Sigmoid colon (tissue), 4 donors: ENCODE results near the gene TMEM11.

ENCODE experiments used
- EP300 ChIP-seq, 4 donors: sonication (generic); formaldehyde crosslinking; IDR thresholded peaks; one replicate each; pipeline ENCODE4 v1.6.1; 2017; ENCODE audit warnings: antibody characterized with exemption in 4 of 4
- POLR2A ChIP-seq, 2 donors: fragments of 450-650 bp; IDR thresholded peaks; one replicate each; pipeline ENCODE4 v1.6.1; 2016; ENCODE audit warnings: antibody characterized with exemption in 2 of 2, mild to moderate bottlenecking in 2 of 2, moderate library complexity in 2 of 2
- POLR2AphosphoS5 ChIP-seq, 4 donors: sonication (generic); formaldehyde crosslinking; IDR thresholded peaks; one replicate each; pipeline ENCODE4 v1.6.1; 2017; ENCODE audit warnings: antibody characterized with exemption in 4 of 4

GRCh38 chr17:21247552-21248258 lies 33.7 kb upstream of the TMEM11 start:
- TF ChIP-seq EP300 (IDR thresholded peaks at IDR 0.05): no peak
- TF ChIP-seq POLR2A (IDR thresholded peaks at IDR 0.05): no peak
- no peak for TF ChIP-seq POLR2AphosphoS5 (IDR thresholded peaks at IDR 0.05)
